Measurements from ENCODE around the gene CDCP1. TPM values are rescaled to one million over a fixed set of nuclear protein-coding genes. Genes with fewer than 3 reads are reported as not detected.
"Not testable (repeated sequence)": the region's sequence is repeated elsewhere in the genome, so short reads cannot be mapped to it uniquely, and the experiment has no call there.

Gene CDCP1
- total RNA-seq, 1 donor from 2014 or later: 3.2 TPM

GRCh38 chr3:45054196-45054857, 91.9 kb downstream of the CDCP1 start:
- H3K4me1 Mint-ChIP-seq: peaks cover 27% of the 10 kb centered on the region
- H3K36me3 Mint-ChIP-seq (ENCODE audit: low read depth): no peaks in the 10 kb centered on the region
- H3K9me3 Mint-ChIP-seq: no peaks in the 10 kb centered on the region
- H3K4me3 Mint-ChIP-seq: no peak overlapping the region
- H3K27me3 Mint-ChIP-seq: peaks cover 13% of the 10 kb centered on the region
- intact Hi-C loops (cut with micrococcal nuclease): loop anchor here (2.0 kb wide), 1 partner anchor 14 kb away; no protein-coding TSS in a partner anchor
- DNase-seq: no peak
- H3K27ac Mint-ChIP-seq: no peak overlapping the region

- not testable (repeated sequence) for DNase-seq; H3K4me3 Mint-ChIP-seq; H3K9me3 Mint-ChIP-seq; H3K27ac Mint-ChIP-seq; H3K36me3 Mint-ChIP-seq (ENCODE audit: low read depth)
- H3K4me1 Mint-ChIP-seq: peaks cover 27% of the 10 kb centered on the region
- intact Hi-C loops (cut with micrococcal nuclease): loop anchor here (2.0 kb wide), 1 partner anchor 13 kb away; no protein-coding TSS in a partner anchor
- H3K27me3 Mint-ChIP-seq: peaks cover 18% of the 10 kb centered on the region
Observed at GRCh38 chr3:45053805-45054195, 92.4 kb downstream of the CDCP1 start.

GRCh38 chr3:45051685-45052084, 94.5 kb downstream of the CDCP1 start:
- Mint-ChIP-seq H3K4me1 (peaks cover 18% of the 10 kb centered on the region), H3K4me3 (no peak overlapping the region), H3K36me3 (ENCODE audit: low read depth) (no peaks in the 10 kb centered on the region), H3K27ac (no peak overlapping the region), H3K9me3 (no peaks in the 10 kb centered on the region), H3K27me3 (peaks cover 29% of the 10 kb centered on the region)
- no peak for DNase-seq
- intact Hi-C loops (cut with micrococcal nuclease): no loop called here

- H3K4me3 Mint-ChIP-seq: no peak overlapping the region
- intact Hi-C loops (cut with micrococcal nuclease): no loop called here
- no peak for DNase-seq
Observed at GRCh38 chr3:45049807-45050206, 96.4 kb downstream of the CDCP1 start.

GRCh38 chr3:45048244-45048643, 97.9 kb downstream of the CDCP1 start:
- Mint-ChIP-seq H3K4me3 (no peak overlapping the region), H3K27ac (no peak overlapping the region), H3K27me3 (peaks cover 43% of the 10 kb centered on the region), H3K9me3 (no peaks in the 10 kb centered on the region), H3K4me1 (no peaks in the 10 kb centered on the region), H3K36me3 (ENCODE audit: low read depth) (no peaks in the 10 kb centered on the region)
- no peak for DNase-seq
- intact Hi-C loops (cut with micrococcal nuclease): no loop called here

More at GRCh38 chr3:45049807-45050206, 96.4 kb downstream of the CDCP1 start:
- peaks cover 43% of the 10 kb centered on the region for H3K27me3 Mint-ChIP-seq
- no peaks in the 10 kb centered on the region for H3K9me3 Mint-ChIP-seq
- H3K4me1 Mint-ChIP-seq: peaks cover 13% of the 10 kb centered on the region
- H3K27ac Mint-ChIP-seq: no peak overlapping the region
- no peaks in the 10 kb centered on the region for H3K36me3 Mint-ChIP-seq (ENCODE audit: low read depth)

- Mint-ChIP-seq H3K36me3 (ENCODE audit: low read depth) (no peaks in the 10 kb centered on the region), H3K27ac (no peak overlapping the region), H3K4me1 (peaks cover 24% of the 10 kb centered on the region), H3K27me3 (peaks cover 29% of the 10 kb centered on the region), H3K4me3 (no peak overlapping the region), H3K9me3 (no peaks in the 10 kb centered on the region)
- DNase-seq: no peak
- intact Hi-C loops (cut with micrococcal nuclease): loop anchor here (5.0 kb wide), 1 partner anchor 63 kb away; no protein-coding TSS in a partner anchor
Observed at GRCh38 chr3:45043728-45044299, 102.4 kb downstream of the CDCP1 start.

GRCh38 chr3:45042162-45042561, 104.0 kb downstream of the CDCP1 start:
- intact Hi-C loops (cut with micrococcal nuclease): loop anchor here (5.0 kb wide), 1 partner anchor 65 kb away; no protein-coding TSS in a partner anchor
- Mint-ChIP-seq H3K4me3 (peak overlapping the region; percentile 21), H3K27ac (no peak overlapping the region), H3K9me3 (no peaks in the 10 kb centered on the region), H3K36me3 (ENCODE audit: low read depth) (no peaks in the 10 kb centered on the region), H3K4me1 (peaks cover 27% of the 10 kb centered on the region), H3K27me3 (peaks cover 23% of the 10 kb centered on the region)
- no peak for DNase-seq

GRCh38 chr3:45041666-45042065, 104.5 kb downstream of the CDCP1 start:
- H3K9me3 Mint-ChIP-seq: no peaks in the 10 kb centered on the region
- peak; percentile 76 for DNase-seq
- H3K27ac Mint-ChIP-seq: no peak overlapping the region
- H3K27me3 Mint-ChIP-seq: peaks cover 20% of the 10 kb centered on the region
- H3K4me3 Mint-ChIP-seq: no peak overlapping the region
- intact Hi-C loops (cut with micrococcal nuclease): loop anchor here (1.0 to 5.0 kb wide), 4 partner anchors 13 to 457 kb away; no protein-coding TSS in a partner anchor
- no peaks in the 10 kb centered on the region for H3K36me3 Mint-ChIP-seq (ENCODE audit: low read depth)
- H3K4me1 Mint-ChIP-seq: peaks cover 27% of the 10 kb centered on the region

- Mint-ChIP-seq H3K4me1 (peaks cover 45% of the 10 kb centered on the region), H3K4me3 (peak overlapping the region; percentile 34), H3K36me3 (ENCODE audit: low read depth) (no peaks in the 10 kb centered on the region), H3K27me3 (peaks cover 28% of the 10 kb centered on the region), H3K27ac (no peak overlapping the region), H3K9me3 (no peaks in the 10 kb centered on the region)
- intact Hi-C loops (cut with micrococcal nuclease): loop anchor here (1.0 to 5.0 kb wide), 5 partner anchors 350 to 889 kb away; partner anchors contain the start of gene LARS2
- DNase-seq: peak; percentile 97
Observed at GRCh38 chr3:45037720-45038455, 108.3 kb downstream of the CDCP1 start.

GRCh38 chr3:45035441-45036301, 110.5 kb downstream of the CDCP1 start:
- peaks cover 28% of the 10 kb centered on the region for H3K4me1 Mint-ChIP-seq

GRCh38 chr3:45034612-45035252, 111.4 kb downstream of the CDCP1 start:
- intact Hi-C loops (cut with micrococcal nuclease): loop anchor here (5.0 kb wide), 1 partner anchor 893 kb away; no protein-coding TSS in a partner anchor
- no peaks in the 10 kb centered on the region for H3K9me3 Mint-ChIP-seq
- H3K27me3 Mint-ChIP-seq: peaks cover 26% of the 10 kb centered on the region

More at GRCh38 chr3:45035441-45036301, 110.5 kb downstream of the CDCP1 start:
- intact Hi-C loops (cut with micrococcal nuclease): loop anchor here (2.0 to 5.0 kb wide), 3 partner anchors 471 to 892 kb away; no protein-coding TSS in a partner anchor
- Mint-ChIP-seq H3K9me3 (no peaks in the 10 kb centered on the region), H3K27me3 (peaks cover 26% of the 10 kb centered on the region), H3K27ac (no peak overlapping the region), H3K4me3 (peak overlapping the region; percentile 73), H3K36me3 (ENCODE audit: low read depth) (no peaks in the 10 kb centered on the region)
- DNase-seq: peak; percentile 75

GRCh38 chr3:45033791-45034190, 112.4 kb downstream of the CDCP1 start:
- intact Hi-C loops (cut with micrococcal nuclease): no loop called here
- no peaks in the 10 kb centered on the region for H3K9me3 Mint-ChIP-seq
- H3K27me3 Mint-ChIP-seq: peaks cover 24% of the 10 kb centered on the region
- no peaks in the 10 kb centered on the region for H3K36me3 Mint-ChIP-seq (ENCODE audit: low read depth)
- no peak overlapping the region for H3K4me3 Mint-ChIP-seq
- H3K27ac Mint-ChIP-seq: no peak overlapping the region
- no peak for DNase-seq
- H3K4me1 Mint-ChIP-seq: peaks cover 21% of the 10 kb centered on the region

More at GRCh38 chr3:45034612-45035252, 111.4 kb downstream of the CDCP1 start:
- peak overlapping the region; percentile 41 for H3K4me3 Mint-ChIP-seq
- H3K36me3 Mint-ChIP-seq (ENCODE audit: low read depth): no peaks in the 10 kb centered on the region
- H3K27ac Mint-ChIP-seq: peak overlapping the region; percentile 46
- peaks cover 21% of the 10 kb centered on the region for H3K4me1 Mint-ChIP-seq
- DNase-seq: peak; percentile 77

Data from activated CD4-positive, alpha-beta T cell treated with anti-CD3 and anti-CD28 coated beads, Interleukin-2, amount 10 ng/mL, durations not matched to agents 24 days and 14 days (primary cell).